ENCODE measurements around the gene GPHA2.

DNA sequence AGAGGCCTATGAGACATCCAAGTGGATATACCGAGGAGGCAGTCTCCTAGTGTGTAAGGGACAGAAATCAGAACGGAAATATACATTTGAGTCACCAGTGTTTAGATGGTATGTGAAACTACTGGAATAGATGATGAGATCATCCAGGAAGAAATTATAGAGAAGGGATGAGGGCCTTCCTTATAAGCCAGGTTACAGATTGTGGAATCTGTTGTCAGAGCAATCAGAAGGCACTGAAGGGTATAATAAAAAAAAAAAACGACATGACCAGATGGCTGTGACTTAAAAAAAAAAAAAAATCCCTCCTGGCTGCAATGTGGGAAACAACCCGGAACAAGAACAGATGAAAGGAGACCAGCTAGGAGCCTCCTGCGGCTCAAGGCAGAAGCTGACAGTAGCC is 33.5 kb upstream of the GPHA2 start:
- TF ChIP-seq, protein P1, sequence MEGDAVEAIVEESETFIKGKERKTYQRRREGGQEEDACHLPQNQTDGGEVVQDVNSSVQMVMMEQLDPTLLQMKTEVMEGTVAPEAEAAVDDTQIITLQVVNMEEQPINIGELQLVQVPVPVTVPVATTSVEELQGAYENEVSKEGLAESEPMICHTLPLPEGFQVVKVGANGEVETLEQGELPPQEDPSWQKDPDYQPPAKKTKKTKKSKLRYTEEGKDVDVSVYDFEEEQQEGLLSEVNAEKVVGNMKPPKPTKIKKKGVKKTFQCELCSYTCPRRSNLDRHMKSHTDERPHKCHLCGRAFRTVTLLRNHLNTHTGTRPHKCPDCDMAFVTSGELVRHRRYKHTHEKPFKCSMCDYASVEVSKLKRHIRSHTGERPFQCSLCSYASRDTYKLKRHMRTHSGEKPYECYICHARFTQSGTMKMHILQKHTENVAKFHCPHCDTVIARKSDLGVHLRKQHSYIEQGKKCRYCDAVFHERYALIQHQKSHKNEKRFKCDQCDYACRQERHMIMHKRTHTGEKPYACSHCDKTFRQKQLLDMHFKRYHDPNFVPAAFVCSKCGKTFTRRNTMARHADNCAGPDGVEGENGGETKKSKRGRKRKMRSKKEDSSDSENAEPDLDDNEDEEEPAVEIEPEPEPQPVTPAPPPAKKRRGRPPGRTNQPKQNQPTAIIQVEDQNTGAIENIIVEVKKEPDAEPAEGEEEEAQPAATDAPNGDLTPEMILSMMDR (IDR thresholded peaks at IDR 0.05; ENCODE audit: low read depth, low read length) = no peak
- no peak for TF ChIP-seq EZH2phosphoT487 (IDR thresholded peaks at IDR 0.05; ENCODE audit: low read depth)
